Endothelial cell (in vitro differentiated cells): ENCODE data around the gene NCKAP1. TPM values are rescaled to one million over a fixed set of nuclear protein-coding genes. Genes with fewer than 3 reads are reported as not detected.

Experiments
- DNase-seq: peaks from one replicate; pipeline ENCODE4 v3.0.0; 2021; ENCODE audit warnings: low spot score
- H3K27ac Mint-ChIP-seq: one replicate; pipeline ENCODE4 v1.8.0; 2021; ENCODE audit warnings: mixed read lengths, inconsistent platforms; ENCODE audit not compliant: unreplicated experiment
- H3K27me3 Mint-ChIP-seq: one replicate; pipeline ENCODE4 v1.8.0; 2021; ENCODE audit warnings: mild to moderate bottlenecking, moderate library complexity, mixed read lengths, inconsistent platforms; ENCODE audit not compliant: unreplicated experiment
- H3K36me3 Mint-ChIP-seq: one replicate; pipeline ENCODE4 v1.8.0; 2021; ENCODE audit warnings: mild to moderate bottlenecking, low read depth, mixed read lengths, inconsistent platforms; ENCODE audit not compliant: unreplicated experiment
- H3K4me1 Mint-ChIP-seq: one replicate; pipeline ENCODE4 v1.8.0; 2021; ENCODE audit warnings: mild to moderate bottlenecking, mixed read lengths, inconsistent platforms; ENCODE audit not compliant: unreplicated experiment
- H3K4me3 Mint-ChIP-seq: one replicate; pipeline ENCODE4 v1.8.0; 2021; ENCODE audit warnings: mild to moderate bottlenecking, mixed read lengths, inconsistent platforms; ENCODE audit not compliant: unreplicated experiment
- H3K9me3 Mint-ChIP-seq: one replicate; pipeline ENCODE4 v1.8.0; 2021; ENCODE audit warnings: mixed read lengths, inconsistent platforms; ENCODE audit not compliant: unreplicated experiment
- total RNA-seq: library from RNA; stranded (reverse); fragmentation: NEBNext Ultra II Directional; extraction: Animal tissue kit (Norgen Biotek cat#: 25700); gene quantifications from one replicate; pipeline ENCODE4 v1.2.1, GENCODE V29; 2021; ENCODE audit not compliant: unreplicated experiment
- TF ChIP-seq, protein P1 (sequence below): fragments of 200-600 bp; sonication (generic); IDR thresholded peaks from one replicate; pipeline ENCODE4 v1.5.0; 2021; ENCODE audit warnings: antibody characterized with exemption; ENCODE audit not compliant: unreplicated experiment

NCKAP1 gene
- total RNA-seq, 1 donor from 2014 or later, result 171 TPM

DNA sequence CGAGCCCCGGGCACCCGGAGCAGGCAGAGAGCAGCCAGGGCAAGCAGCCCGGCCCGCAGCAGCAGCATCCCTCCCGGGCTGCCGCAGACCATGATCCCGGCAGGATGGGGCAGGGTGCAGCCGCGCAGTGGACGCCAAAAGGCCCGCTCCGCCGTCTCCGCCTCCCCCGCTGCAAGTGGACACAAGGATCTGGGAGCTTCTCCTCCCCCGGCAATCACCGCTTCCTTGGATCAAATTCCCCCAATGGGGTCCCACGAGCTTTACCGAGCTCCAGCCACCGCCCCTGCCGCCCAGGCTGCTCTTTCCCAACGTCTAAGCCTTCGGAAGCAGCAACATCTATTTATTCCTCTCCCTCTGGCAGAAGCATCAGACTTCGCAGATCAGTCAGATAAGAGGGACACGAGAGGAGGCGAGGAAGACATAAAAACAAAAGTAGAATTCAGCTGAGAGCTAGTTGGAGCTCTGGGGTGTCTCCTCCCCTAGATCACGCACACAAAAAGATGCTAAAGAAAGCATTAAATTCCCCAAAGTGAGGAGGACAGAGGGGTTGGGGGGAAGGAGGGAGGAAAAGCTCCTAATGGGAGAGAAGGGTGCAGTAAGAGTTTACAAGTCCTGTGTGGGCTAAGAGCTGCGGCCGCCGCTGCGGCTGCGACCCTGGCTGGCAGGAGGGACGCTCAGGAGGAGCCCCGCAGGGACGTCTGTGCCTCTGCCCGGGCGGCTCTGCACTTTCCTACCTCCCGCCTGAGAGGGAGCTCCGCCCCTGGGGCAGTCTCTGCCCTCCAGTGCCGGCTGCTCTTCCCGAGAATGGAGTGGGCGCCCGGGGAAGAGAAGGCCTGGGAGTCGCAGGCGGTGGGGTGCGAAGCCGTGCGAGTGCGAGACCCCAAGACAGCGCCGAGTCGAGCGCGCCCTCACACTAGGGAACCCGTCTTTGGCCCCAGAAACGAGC, 171.5 kb downstream of the NCKAP1 start, which contains the start of gene FRZB:
Gene FRZB, minus strand, starts transcription at position 177 of the 946 bp plus-strand sequence. Its CDS starts 85 bp downstream, at position 92.
- Mint-ChIP-seq H3K4me3 (peak within 1 kb of the TSS; percentile 96), H3K36me3 (peaks cover 12% of the 10 kb centered on the region), H3K27me3 (peaks cover 5% of the 10 kb centered on the region), H3K9me3 (no peaks in the 10 kb centered on the region), H3K27ac (peak within 1 kb of the TSS; percentile 82), H3K4me1 (peaks cover 49% of the 10 kb centered on the region)
- TF ChIP-seq, protein P1, sequence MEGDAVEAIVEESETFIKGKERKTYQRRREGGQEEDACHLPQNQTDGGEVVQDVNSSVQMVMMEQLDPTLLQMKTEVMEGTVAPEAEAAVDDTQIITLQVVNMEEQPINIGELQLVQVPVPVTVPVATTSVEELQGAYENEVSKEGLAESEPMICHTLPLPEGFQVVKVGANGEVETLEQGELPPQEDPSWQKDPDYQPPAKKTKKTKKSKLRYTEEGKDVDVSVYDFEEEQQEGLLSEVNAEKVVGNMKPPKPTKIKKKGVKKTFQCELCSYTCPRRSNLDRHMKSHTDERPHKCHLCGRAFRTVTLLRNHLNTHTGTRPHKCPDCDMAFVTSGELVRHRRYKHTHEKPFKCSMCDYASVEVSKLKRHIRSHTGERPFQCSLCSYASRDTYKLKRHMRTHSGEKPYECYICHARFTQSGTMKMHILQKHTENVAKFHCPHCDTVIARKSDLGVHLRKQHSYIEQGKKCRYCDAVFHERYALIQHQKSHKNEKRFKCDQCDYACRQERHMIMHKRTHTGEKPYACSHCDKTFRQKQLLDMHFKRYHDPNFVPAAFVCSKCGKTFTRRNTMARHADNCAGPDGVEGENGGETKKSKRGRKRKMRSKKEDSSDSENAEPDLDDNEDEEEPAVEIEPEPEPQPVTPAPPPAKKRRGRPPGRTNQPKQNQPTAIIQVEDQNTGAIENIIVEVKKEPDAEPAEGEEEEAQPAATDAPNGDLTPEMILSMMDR, result no peak
- DNase-seq, result peak; percentile 62

DNA sequence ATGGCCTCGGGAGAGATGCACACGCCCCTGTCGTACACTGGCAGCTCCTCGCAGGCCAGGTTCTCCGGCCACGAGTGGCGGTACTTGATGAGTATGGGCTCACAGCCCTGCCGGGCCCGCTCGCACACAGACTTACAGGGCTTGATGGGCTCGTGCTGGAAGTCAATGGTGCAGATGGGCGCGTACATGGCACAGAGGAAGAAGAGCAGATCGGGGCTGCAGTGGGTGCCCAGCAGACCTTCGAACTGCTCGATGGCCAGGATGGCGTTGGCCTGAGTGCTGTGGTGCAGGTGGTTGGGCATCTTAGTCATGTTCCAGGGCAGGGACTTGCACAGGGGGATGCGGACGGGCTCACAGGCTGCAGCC, 172.2 kb downstream of the NCKAP1 start:
- Mint-ChIP-seq H3K4me3 (peak overlapping the region; percentile 96), H3K9me3 (no peaks in the 10 kb centered on the region), H3K27me3 (peaks cover 5% of the 10 kb centered on the region), H3K4me1 (peaks cover 53% of the 10 kb centered on the region), H3K36me3 (peaks cover 12% of the 10 kb centered on the region), H3K27ac (no peak overlapping the region)
- TF ChIP-seq, protein P1, result no peak
- DNase-seq, result no peak

DNA sequence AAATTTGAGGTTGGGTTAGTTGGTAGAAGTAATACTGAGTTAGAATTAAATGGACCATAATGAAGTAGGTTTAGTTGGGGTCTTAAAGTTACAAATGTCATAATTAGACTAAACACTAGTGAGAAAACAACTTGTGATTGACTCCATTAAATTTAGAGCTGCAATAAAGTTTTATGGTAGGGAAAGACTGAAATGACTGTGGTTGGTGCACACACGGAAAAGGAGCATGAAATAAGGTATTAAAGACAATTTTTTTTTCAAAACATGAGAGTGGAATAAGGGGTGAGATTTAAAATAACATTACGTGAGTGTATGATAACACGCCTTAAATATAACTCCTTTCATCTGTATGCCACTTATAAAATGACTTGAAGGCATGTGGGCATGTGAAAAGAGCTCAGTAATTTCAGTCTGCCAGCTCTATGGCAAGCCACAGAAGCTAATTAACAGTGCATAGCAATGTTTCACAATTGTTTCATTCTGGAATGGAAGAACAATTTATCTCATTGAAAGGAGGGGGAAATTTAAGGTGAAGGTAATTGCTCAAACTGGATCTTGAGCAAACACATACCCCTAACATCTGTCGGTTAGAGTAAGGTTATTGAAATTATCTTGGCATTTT, 173.2 kb downstream of the NCKAP1 start:
- peaks cover 12% of the 10 kb centered on the region for H3K36me3 Mint-ChIP-seq
- H3K4me1 Mint-ChIP-seq, result peaks cover 60% of the 10 kb centered on the region
- H3K4me3 Mint-ChIP-seq, result peak overlapping the region; percentile 96
- H3K27ac Mint-ChIP-seq, result peak overlapping the region; percentile 16
- peaks cover 5% of the 10 kb centered on the region for H3K27me3 Mint-ChIP-seq
- no peaks in the 10 kb centered on the region for H3K9me3 Mint-ChIP-seq
- no peak for DNase-seq
- TF ChIP-seq, protein P1, result no peak

DNA sequence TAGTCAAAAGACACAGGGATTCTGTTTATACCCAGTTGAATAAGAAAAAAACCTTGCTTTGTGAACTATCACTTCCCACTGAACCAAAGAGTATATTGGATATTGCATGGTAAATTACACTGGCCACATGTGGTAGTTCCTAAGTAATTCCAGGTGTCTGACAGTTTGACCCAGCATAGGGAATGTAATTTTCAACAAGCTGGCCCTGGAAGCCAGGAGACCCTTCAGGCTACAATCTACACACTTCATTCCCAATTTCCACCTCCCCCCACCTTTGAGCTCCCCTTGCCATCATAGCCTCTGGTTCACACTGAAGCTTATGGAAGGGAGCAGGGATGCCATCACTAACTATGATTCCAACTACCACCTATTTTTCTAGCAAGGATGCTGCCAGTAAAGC, 174.6 kb downstream of the NCKAP1 start:
- Mint-ChIP-seq H3K27ac (no peak overlapping the region), H3K9me3 (no peaks in the 10 kb centered on the region), H3K27me3 (peaks cover 5% of the 10 kb centered on the region), H3K4me1 (peaks cover 57% of the 10 kb centered on the region), H3K36me3 (peaks cover 12% of the 10 kb centered on the region), H3K4me3 (peak overlapping the region; percentile 96)
- no peak for DNase-seq
- TF ChIP-seq, protein P1, result no peak

DNA sequence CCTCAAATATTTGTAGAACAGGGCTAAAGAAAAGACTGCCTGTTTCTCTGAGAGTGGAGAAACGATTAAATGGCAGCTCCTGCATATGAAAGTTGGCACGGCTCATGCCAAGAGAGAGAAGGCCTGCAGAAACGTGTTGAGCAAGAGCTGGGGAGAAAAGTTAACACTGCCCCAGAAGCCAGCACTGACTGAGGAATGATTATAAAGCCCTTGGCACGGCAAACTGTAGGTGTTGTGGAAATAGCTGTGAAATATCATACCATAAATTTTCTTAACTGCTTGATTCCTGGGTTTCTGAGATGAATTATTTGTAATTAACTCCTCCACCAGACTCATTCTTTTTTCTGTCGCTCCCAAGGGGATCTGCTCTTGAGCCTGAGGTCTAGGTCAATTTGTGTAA, 176.2 kb downstream of the NCKAP1 start:
- TF ChIP-seq, protein P1, result no peak
- no peak overlapping the region for H3K4me3 Mint-ChIP-seq
- H3K27me3 Mint-ChIP-seq, result peaks cover 5% of the 10 kb centered on the region
- H3K4me1 Mint-ChIP-seq, result peaks cover 43% of the 10 kb centered on the region
- H3K9me3 Mint-ChIP-seq, result no peaks in the 10 kb centered on the region
- DNase-seq, result no peak
- peaks cover 18% of the 10 kb centered on the region for H3K36me3 Mint-ChIP-seq
- H3K27ac Mint-ChIP-seq, result no peak overlapping the region
